ENCODE measurements around the gene RAC3. TPM values are rescaled to one million over a fixed set of nuclear protein-coding genes. Genes with fewer than 3 reads are reported as not detected.
A peak's percentile ranks its signal among the peaks of the same experiment; 100 is the strongest.

Gene RAC3
- total and polyA plus RNA-seq, 2 experiments from 2014 or later: 5.5 to 11.8 TPM

GRCh38 chr17:81996757-81997441 lies 34.6 kb upstream of the RAC3 start:
- Histone ChIP-seq H3K9me3 (ENCODE audit: low read depth) (no peaks in the 10 kb centered on the region), H3K79me2 (peaks cover 4% of the 10 kb centered on the region), H3K9me2 (replicated peaks; ENCODE audit: insufficient read depth) (no peaks in the 10 kb centered on the region), H3K4me3 (no peak overlapping the region), H3K4me2 (no peak overlapping the region), H3K36me3 (replicated peaks; ENCODE audit: insufficient read depth, low read depth) (no peaks in the 10 kb centered on the region), H3K4me1 (ENCODE audit: insufficient read depth) (peaks cover 22% of the 10 kb centered on the region), H3K27ac (no peak overlapping the region), H4K20me1 (ENCODE audit: insufficient read depth, poor library complexity, severe bottlenecking) (no peaks in the 10 kb centered on the region), H2AFZ (no peak overlapping the region), H3K27me3 (no peaks in the 10 kb centered on the region)
- DNase-seq (ENCODE audit: low spot score): no peak
- TF ChIP-seq CTCF (IDR thresholded peaks at IDR 0.05; ENCODE audit: poor library complexity) (no peak), EZH2 (IDR thresholded peaks at IDR 0.05; ENCODE audit: borderline replicate concordance) (no peak), EZH2phosphoT487 (IDR thresholded peaks at IDR 0.05; ENCODE audit: low read depth, severe bottlenecking, unreplicated experiment) (no peak)
- 98% methylated on average over 30 of the region's 30 CpGs for WGBS (ENCODE audit: low lambda C conversion rate, missing lambda C conversion rate)

GRCh38 chr17:81998212-81998611 lies 33.3 kb upstream of the RAC3 start:
- Histone ChIP-seq H3K27ac (peak overlapping the region; percentile 10), H3K4me1 (ENCODE audit: insufficient read depth) (peaks cover 17% of the 10 kb centered on the region), H3K9me3 (ENCODE audit: low read depth) (no peaks in the 10 kb centered on the region), H4K20me1 (ENCODE audit: insufficient read depth, poor library complexity, severe bottlenecking) (no peaks in the 10 kb centered on the region), H3K9me2 (replicated peaks; ENCODE audit: insufficient read depth) (no peaks in the 10 kb centered on the region), H3K79me2 (peaks cover 7% of the 10 kb centered on the region), H2AFZ (no peak overlapping the region), H3K4me3 (no peak overlapping the region), H3K4me2 (no peak overlapping the region), H3K27me3 (no peaks in the 10 kb centered on the region), H3K36me3 (replicated peaks; ENCODE audit: insufficient read depth, low read depth) (no peaks in the 10 kb centered on the region)
- DNase-seq (ENCODE audit: low spot score): no peak
- 86% methylated on average over 7 of the region's 7 CpGs for WGBS (ENCODE audit: low lambda C conversion rate, missing lambda C conversion rate)
- TF ChIP-seq EZH2 (IDR thresholded peaks at IDR 0.05; ENCODE audit: borderline replicate concordance) (no peak), EZH2phosphoT487 (IDR thresholded peaks at IDR 0.05; ENCODE audit: low read depth, severe bottlenecking, unreplicated experiment) (no peak), CTCF (IDR thresholded peaks at IDR 0.05; ENCODE audit: poor library complexity) (no peak)

- Histone ChIP-seq H4K20me1 (ENCODE audit: insufficient read depth, poor library complexity, severe bottlenecking) (no peaks in the 10 kb centered on the region), H3K27ac (no peak overlapping the region), H2AFZ (no peak overlapping the region), H3K4me2 (no peak overlapping the region), H3K4me3 (no peak overlapping the region), H3K27me3 (no peaks in the 10 kb centered on the region), H3K4me1 (ENCODE audit: insufficient read depth) (peaks cover 22% of the 10 kb centered on the region), H3K9me3 (ENCODE audit: low read depth) (no peaks in the 10 kb centered on the region), H3K79me2 (peaks cover 7% of the 10 kb centered on the region), H3K36me3 (replicated peaks; ENCODE audit: insufficient read depth, low read depth) (no peaks in the 10 kb centered on the region), H3K9me2 (replicated peaks; ENCODE audit: insufficient read depth) (no peaks in the 10 kb centered on the region)
- DNase-seq (ENCODE audit: low spot score): no peak
- WGBS (ENCODE audit: low lambda C conversion rate, missing lambda C conversion rate): 86% methylated on average over 14 of the region's 14 CpGs
- TF ChIP-seq EZH2phosphoT487 (IDR thresholded peaks at IDR 0.05; ENCODE audit: low read depth, severe bottlenecking, unreplicated experiment) (no peak), EZH2 (IDR thresholded peaks at IDR 0.05; ENCODE audit: borderline replicate concordance) (no peak), CTCF (IDR thresholded peaks at IDR 0.05; ENCODE audit: poor library complexity) (no peak)
Observed at GRCh38 chr17:81998691-81999438, 32.6 kb upstream of the RAC3 start.
